ENCODE results near the gene SLC22A23.

SLC22A23 gene

DNA sequence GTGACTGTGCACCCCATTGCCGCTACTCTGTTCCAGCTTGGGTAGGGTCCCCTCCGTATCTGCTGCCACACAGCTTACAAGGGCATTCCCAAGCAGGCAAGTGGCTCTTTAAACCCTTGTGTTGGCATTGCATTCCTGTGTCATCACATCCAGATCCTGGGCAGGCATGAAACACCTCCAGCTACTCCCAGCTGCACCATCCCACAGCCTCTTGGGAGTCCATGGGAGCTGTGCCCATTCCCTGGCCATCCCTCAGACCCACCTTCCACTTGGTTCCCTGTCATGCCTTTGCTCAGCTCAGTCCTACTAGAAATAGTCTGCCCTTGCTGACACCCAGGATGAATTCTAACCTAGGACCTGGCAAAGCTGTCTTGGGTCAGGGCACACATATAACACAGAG lies 110.4 kb downstream of the SLC22A23 start:
- Mint-ChIP-seq H3K27ac (no peak overlapping the region), H3K4me3 (no peak overlapping the region), H3K4me1 (ENCODE audit: low read depth) (no peaks in the 10 kb centered on the region), H3K27me3 (ENCODE audit: low read depth) (peaks cover 27% of the 10 kb centered on the region), H3K9me3 (no peaks in the 10 kb centered on the region), H3K36me3 (ENCODE audit: low read depth) (no peaks in the 10 kb centered on the region)
- no peak for DNase-seq (ENCODE audit: low spot score)

DNA sequence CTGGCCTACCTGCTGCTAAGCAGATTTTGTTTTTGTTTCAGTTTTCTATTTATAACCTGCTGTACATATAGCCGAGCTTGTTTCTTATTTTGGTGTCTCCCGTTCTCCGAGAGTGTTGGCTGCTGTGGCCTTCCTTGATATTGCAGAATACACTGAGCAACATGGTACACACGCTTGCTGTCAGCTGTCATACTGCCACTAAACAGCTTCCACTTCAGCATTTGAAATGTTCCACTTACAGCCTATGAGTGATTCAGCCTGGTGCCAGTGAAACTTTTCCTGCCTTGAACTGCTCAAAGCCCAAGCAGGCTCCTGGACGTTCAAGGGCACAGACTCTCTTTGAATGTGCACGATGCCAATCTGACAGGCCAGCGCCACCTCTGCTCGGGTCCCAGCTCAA lies 111.0 kb downstream of the SLC22A23 start:
- H3K27ac Mint-ChIP-seq: no peak overlapping the region
- DNase-seq (ENCODE audit: low spot score): no peak
- H3K36me3 Mint-ChIP-seq (ENCODE audit: low read depth): no peaks in the 10 kb centered on the region
- no peaks in the 10 kb centered on the region for H3K9me3 Mint-ChIP-seq
- no peaks in the 10 kb centered on the region for H3K4me1 Mint-ChIP-seq (ENCODE audit: low read depth)
- H3K27me3 Mint-ChIP-seq (ENCODE audit: low read depth): peaks cover 27% of the 10 kb centered on the region
- no peak overlapping the region for H3K4me3 Mint-ChIP-seq

DNA sequence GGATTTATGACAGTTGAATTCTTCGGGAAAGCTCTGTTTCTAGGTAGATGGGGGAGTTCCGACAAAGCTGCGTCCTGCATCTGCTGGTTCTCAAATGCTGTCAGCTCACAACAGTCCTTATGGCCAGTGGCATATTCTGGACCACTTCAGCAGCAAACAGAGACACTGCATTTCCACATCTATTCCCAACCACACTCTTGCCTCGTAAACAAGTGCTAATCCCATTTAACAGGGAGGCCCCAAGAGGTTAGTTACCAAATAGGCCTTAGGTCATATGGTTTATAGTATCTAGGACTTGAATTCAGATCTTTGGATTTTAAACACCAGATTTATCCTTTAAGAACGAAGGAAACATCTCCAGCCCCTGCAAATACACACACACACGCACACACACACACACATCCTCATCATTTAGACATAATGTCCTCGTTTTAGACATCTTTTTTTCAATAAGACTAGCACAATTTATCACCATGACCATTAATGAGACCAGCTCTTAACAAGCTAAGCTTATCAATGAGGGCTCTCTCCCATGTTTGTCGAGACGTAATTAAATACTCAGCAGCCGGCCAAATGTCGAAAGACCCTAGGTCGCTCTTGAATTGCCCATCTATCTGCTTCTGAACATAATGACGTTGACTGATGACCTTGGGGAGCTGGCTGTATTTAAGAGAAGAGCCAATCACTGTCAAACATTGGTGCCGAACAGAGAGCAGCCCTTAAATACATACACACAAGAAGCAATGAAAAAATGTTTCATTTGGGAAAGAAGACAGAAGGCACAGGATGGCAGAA lies 113.6 kb downstream of the SLC22A23 start:
- no peak overlapping the region for H3K4me3 Mint-ChIP-seq
- DNase-seq (ENCODE audit: low spot score): no peak
- H3K27me3 Mint-ChIP-seq (ENCODE audit: low read depth): peaks cover 27% of the 10 kb centered on the region

DNA sequence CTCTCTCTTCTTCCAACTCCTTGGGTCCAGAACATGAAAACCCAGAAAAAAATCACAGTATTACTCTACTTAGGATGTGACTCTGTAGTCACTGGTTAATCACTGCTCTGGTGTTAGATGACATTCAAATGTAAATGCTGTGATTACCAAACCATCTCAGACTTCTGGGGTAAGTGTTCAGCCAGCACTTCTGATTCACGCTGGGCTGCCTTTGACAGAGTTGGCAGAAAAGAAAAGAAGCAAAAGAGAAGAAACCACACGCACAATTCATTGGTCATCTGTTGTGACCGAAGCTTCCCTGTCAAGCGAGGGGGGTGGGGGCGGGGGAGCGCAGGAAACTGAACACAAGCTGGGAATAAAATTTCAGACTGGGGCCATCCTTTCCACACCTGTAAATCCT lies 115.4 kb downstream of the SLC22A23 start:
- peaks cover 16% of the 10 kb centered on the region for H3K27me3 Mint-ChIP-seq (ENCODE audit: low read depth)
- no peak overlapping the region for H3K27ac Mint-ChIP-seq
- H3K9me3 Mint-ChIP-seq: no peaks in the 10 kb centered on the region
- H3K4me3 Mint-ChIP-seq: no peak overlapping the region
- H3K4me1 Mint-ChIP-seq (ENCODE audit: low read depth): peaks cover 3% of the 10 kb centered on the region
- no peak for DNase-seq (ENCODE audit: low spot score)
- H3K36me3 Mint-ChIP-seq (ENCODE audit: low read depth): no peaks in the 10 kb centered on the region

More for the DNA sequence above, 113.6 kb downstream of the SLC22A23 start:
- H3K4me1 Mint-ChIP-seq (ENCODE audit: low read depth): peaks cover 3% of the 10 kb centered on the region
- H3K36me3 Mint-ChIP-seq (ENCODE audit: low read depth): no peaks in the 10 kb centered on the region
- H3K27ac Mint-ChIP-seq: no peak overlapping the region
- no peaks in the 10 kb centered on the region for H3K9me3 Mint-ChIP-seq

DNA sequence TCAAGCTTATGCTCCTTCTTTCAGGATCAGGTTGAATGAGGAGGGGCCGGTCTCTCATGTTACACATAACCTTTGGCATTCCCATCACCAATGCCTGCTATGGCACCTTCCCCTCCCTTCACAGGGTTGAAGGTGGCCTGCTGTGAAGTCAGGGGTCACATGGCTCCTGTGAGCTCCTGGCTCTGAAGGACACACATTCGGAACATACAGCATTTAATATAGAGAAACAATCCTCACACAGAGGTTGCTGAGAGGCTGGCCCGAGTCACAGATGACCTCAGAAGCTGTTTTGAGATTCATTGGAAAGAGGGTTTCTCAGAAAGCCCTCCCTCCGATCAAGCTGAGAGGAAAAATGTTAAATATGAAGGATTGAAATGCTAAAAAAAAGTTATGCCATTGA lies 116.0 kb downstream of the SLC22A23 start:
- no peak for DNase-seq (ENCODE audit: low spot score)
- no peak overlapping the region for H3K27ac Mint-ChIP-seq
- H3K27me3 Mint-ChIP-seq (ENCODE audit: low read depth): peaks cover 12% of the 10 kb centered on the region
- H3K4me3 Mint-ChIP-seq: no peak overlapping the region
- H3K4me1 Mint-ChIP-seq (ENCODE audit: low read depth): peaks cover 3% of the 10 kb centered on the region
- H3K9me3 Mint-ChIP-seq: no peaks in the 10 kb centered on the region
- H3K36me3 Mint-ChIP-seq (ENCODE audit: low read depth): no peaks in the 10 kb centered on the region

DNA sequence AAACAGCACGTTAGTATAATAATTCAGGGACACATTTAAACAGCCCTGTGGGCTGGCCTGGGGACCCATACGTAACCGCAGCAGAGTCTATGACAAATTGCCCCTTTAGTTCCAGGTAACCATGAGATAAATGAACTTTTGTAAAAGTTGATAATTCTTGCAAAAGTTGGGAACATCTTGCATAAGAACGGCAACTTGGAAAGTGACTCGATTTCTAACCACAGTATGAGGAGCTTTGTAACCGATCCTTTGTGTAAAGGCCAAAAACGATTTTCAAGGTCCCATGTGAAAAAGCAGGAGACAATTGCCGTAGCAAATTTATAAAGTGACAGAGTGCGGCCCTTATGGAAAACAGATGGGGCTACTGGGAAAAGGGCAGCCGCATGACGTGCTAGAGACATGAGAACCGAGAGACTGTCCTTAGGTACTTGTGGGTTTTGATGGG lies 116.5 kb downstream of the SLC22A23 start:
- Mint-ChIP-seq H3K36me3 (ENCODE audit: low read depth) (no peaks in the 10 kb centered on the region), H3K4me3 (no peak overlapping the region), H3K27ac (no peak overlapping the region), H3K27me3 (ENCODE audit: low read depth) (peaks cover 10% of the 10 kb centered on the region), H3K4me1 (ENCODE audit: low read depth) (peaks cover 3% of the 10 kb centered on the region), H3K9me3 (no peaks in the 10 kb centered on the region)
- DNase-seq (ENCODE audit: low spot score): no peak

DNA sequence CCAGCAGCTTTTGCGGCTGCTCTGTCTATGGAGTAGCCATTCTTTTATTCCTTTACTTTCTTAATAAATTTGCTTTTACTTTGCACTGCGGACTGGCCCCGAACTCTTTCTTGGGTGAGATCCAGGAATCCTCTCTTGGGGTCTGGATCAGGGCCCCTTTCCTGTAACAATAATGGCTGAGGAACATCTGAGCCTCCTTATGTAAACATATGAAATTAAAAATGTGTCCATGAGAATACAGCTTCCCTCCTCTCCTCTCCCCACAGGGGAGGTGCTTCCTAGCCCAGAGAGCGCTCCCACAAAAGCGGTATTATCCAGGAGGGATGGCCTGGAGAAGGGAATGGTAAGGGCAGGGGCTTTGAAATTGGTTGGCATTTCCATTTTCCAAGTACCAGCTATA lies 117.0 kb downstream of the SLC22A23 start:
- Mint-ChIP-seq H3K4me3 (no peak overlapping the region), H3K27me3 (ENCODE audit: low read depth) (peaks cover 10% of the 10 kb centered on the region), H3K27ac (no peak overlapping the region), H3K9me3 (no peaks in the 10 kb centered on the region), H3K36me3 (ENCODE audit: low read depth) (no peaks in the 10 kb centered on the region), H3K4me1 (ENCODE audit: low read depth) (peaks cover 3% of the 10 kb centered on the region)
- no peak for DNase-seq (ENCODE audit: low spot score)

DNA sequence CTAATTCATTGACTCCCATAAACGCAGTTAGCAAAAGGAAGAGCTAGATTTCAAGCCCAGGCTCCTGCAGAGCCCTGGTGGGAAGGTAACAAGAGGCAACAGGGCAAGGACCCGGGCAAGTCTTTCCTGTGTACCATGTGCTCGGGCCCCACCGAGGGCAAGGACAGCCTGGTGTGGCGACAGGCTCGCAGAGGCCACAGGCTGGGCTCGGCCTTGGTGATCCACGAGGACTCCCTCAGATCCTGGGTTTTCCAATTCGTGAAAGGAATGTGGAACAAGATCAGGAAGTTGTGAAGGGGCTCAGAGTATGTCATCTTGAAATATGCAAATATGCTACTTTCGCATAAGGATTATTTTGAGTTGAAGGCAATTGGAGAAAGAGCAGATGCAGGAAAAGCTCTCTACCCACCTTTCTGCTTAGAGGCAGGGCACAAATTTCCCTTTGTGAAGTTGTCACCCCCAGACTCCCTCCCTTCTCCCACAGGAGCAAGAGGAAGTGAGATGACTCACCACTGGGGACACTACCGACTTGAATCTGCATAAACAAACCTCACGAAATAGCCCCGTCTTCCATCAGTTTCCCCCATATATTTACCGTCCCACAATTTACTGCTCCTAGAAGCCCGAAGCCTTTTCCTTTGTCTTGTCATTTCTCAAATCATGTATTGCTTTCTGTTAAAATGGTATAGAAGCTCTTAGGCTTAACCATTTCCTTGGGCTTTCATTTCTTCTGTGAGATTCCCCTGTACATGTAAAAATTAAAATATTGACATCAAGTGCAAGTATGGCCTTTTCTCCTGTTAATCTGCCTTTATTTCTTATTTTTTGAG lies 119.1 kb downstream of the SLC22A23 start:
- Mint-ChIP-seq H3K27me3 (ENCODE audit: low read depth) (peaks cover 19% of the 10 kb centered on the region), H3K9me3 (no peaks in the 10 kb centered on the region), H3K4me1 (ENCODE audit: low read depth) (peaks cover 3% of the 10 kb centered on the region), H3K4me3 (no peak overlapping the region), H3K27ac (no peak overlapping the region), H3K36me3 (ENCODE audit: low read depth) (no peaks in the 10 kb centered on the region)
- no peak for DNase-seq (ENCODE audit: low spot score)

DNA sequence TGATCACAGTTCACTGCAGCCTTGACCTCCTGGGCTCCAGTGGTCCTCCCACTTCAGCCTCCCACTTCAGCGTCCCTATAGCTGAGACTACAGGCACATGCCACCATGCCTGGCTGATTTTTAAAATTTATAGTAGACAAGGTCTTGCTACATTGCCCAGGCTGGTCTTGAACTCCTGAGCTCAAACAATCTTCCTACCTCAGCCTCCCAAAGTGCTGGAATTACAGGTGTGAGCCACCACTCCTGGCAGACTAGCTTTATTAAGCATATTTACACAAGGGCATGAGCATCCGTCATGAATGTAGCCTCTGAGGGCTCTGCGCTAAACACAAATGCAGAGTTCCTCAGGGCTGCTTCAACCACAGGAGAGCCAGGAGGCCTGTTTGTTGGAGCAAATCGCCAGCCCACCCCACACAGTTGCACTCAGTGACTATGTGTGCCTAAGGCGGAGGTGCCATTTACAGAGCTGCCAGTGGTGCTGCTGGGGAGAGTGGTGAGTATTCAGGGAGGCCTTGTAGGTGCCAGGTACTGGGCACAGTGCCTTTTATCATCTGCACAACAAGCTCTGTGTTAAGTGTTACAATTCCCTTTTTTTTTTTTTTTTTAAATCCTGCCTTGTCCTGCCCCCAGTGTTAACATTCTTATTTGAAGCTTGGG lies 119.9 kb downstream of the SLC22A23 start:
- no peak for DNase-seq (ENCODE audit: low spot score)
- H3K27me3 Mint-ChIP-seq (ENCODE audit: low read depth): peaks cover 17% of the 10 kb centered on the region
- peaks cover 3% of the 10 kb centered on the region for H3K4me1 Mint-ChIP-seq (ENCODE audit: low read depth)
- H3K9me3 Mint-ChIP-seq: no peaks in the 10 kb centered on the region
- H3K36me3 Mint-ChIP-seq (ENCODE audit: low read depth): no peaks in the 10 kb centered on the region
- H3K4me3 Mint-ChIP-seq: no peak overlapping the region
- H3K27ac Mint-ChIP-seq: no peak overlapping the region

DNA sequence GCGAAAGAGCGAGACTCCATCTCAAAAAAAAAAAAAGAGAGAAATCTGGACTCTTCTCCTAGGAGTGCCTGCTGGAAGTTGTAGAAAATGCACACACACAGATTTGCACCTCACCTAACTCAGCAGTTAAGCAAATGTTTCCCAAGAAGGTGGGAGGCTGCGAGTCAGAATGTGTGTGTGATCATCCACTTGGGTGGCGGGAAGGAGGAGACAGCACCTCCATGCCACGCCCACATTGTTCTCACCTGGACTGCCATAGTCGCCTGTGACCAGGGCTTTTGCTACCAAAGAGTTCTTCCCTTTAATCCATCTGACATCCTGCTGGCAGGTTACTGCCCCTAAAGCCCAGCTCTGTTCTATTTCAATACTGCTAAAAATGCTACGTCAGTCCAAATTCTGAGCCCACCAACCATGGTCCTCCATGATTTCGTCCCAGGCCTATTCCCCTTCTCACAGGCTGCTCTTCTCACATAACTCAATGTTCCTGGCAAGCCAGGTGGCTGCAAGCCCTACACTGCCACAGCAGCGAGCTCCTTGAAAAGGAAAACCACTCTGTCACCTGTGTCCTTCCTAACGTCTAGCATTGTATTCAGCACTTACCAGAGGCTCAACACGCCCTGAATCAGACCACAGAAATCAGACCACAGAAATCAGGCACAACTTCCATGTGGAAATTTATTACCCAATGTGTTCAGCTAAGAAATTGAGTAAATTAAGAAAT lies 120.6 kb downstream of the SLC22A23 start:
- H3K36me3 Mint-ChIP-seq (ENCODE audit: low read depth): no peaks in the 10 kb centered on the region
- no peak overlapping the region for H3K4me3 Mint-ChIP-seq
- H3K27me3 Mint-ChIP-seq (ENCODE audit: low read depth): peaks cover 21% of the 10 kb centered on the region
- no peak overlapping the region for H3K27ac Mint-ChIP-seq
- no peak for DNase-seq (ENCODE audit: low spot score)
- H3K4me1 Mint-ChIP-seq (ENCODE audit: low read depth): peaks cover 3% of the 10 kb centered on the region
- no peaks in the 10 kb centered on the region for H3K9me3 Mint-ChIP-seq

DNA sequence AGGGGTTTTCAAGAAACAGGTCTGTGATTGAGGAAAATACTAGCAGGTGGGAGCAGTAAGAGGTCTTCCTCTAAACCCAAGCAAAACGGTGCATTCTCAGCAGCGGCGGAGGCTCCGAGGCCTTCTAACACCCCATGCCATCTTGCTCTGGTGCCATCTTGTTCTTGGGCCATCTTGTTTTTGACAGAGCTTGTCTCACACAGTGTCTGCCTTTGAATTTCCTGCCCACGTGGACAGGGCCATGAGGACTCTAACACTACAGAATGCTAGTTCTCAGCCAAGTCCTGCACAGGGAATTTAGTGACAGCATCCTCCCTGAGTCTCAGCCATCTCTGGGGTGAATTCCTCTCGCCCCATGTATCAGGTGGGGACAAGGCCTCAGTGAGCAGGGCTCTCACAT lies 121.7 kb downstream of the SLC22A23 start:
- no peak overlapping the region for H3K4me3 Mint-ChIP-seq
- peaks cover 3% of the 10 kb centered on the region for H3K4me1 Mint-ChIP-seq (ENCODE audit: low read depth)
- peaks cover 17% of the 10 kb centered on the region for H3K27me3 Mint-ChIP-seq (ENCODE audit: low read depth)
- no peaks in the 10 kb centered on the region for H3K36me3 Mint-ChIP-seq (ENCODE audit: low read depth)
- H3K27ac Mint-ChIP-seq: no peak overlapping the region
- H3K9me3 Mint-ChIP-seq: no peaks in the 10 kb centered on the region
- no peak for DNase-seq (ENCODE audit: low spot score)

DNA sequence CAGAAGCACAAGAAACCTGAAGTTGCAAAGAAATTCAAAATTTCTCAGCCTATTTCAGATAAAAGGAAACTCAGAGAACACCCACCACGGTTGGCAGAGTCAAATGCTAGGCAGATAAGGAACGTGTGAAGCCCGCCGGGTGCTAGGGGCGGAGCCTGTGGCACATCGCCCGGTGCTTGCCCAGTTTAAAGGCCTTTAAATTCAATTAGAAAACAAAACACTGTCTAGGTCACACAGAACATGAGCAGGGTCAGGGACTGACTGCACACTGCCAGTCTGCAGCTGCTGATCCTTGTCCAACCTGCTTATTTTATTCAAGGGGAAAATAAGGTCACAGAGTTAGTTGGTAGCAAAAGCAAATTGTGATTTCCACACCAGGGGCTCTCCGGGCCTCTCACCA lies 122.3 kb downstream of the SLC22A23 start:
- Mint-ChIP-seq H3K36me3 (ENCODE audit: low read depth) (no peaks in the 10 kb centered on the region), H3K27ac (no peak overlapping the region), H3K27me3 (ENCODE audit: low read depth) (peaks cover 17% of the 10 kb centered on the region), H3K9me3 (no peaks in the 10 kb centered on the region), H3K4me3 (no peak overlapping the region), H3K4me1 (ENCODE audit: low read depth) (peaks cover 3% of the 10 kb centered on the region)
- DNase-seq (ENCODE audit: low spot score): no peak

DNA sequence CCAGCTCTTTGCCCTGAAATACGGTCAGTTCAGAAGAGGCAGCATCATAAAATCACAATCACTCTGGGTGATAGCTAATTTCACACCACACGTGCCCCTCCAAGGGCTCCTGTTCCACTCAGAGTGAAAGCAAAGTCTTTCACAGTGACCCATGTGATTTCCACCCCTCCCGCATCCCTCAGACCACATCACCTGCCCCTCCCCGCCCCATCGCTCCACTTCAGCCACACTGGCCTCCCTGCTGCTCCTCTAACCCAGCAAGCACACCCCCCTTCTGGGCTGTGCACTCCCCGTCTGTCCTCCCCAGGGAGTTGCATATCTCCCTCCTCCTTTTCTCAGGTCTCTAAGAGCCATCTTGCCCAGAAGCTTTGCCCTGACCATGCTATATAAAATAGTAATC lies 123.6 kb downstream of the SLC22A23 start:
- H3K36me3 Mint-ChIP-seq (ENCODE audit: low read depth): no peaks in the 10 kb centered on the region
- no peak overlapping the region for H3K4me3 Mint-ChIP-seq
- H3K9me3 Mint-ChIP-seq: no peaks in the 10 kb centered on the region
- H3K27ac Mint-ChIP-seq: no peak overlapping the region
- peaks cover 18% of the 10 kb centered on the region for H3K27me3 Mint-ChIP-seq (ENCODE audit: low read depth)
- no peak for DNase-seq (ENCODE audit: low spot score)
- H3K4me1 Mint-ChIP-seq (ENCODE audit: low read depth): no peaks in the 10 kb centered on the region

Measured in T-helper 2 cell treated with Interferon-gamma antibody and Interleukin-4, amounts not matched to agents 5 μg/mL and 100 μg/mL, for 36 hours (primary cell).